Stimulated activated memory B cell treated with anti-CD40 and anti-IgM and Interleukin-4, amounts not matched to agents 10 μg/mL and 1 μg/mL and 100 μg/mL, for 72 hours (primary cell): Measurements from ENCODE around the gene VPS13D.
"Not testable (repeated sequence)": the region's sequence is repeated elsewhere in the genome, so short reads cannot be mapped to it uniquely, and the experiment has no call there.

Source experiments
- ATAC-seq: fragments of 150-1000 bp; cut with Tn5 transposase; 2 replicates; pipeline ENCODE4 v1.10.0; 2021
- H3K27ac Mint-ChIP-seq: one replicate; pipeline ENCODE4 v1.8.0; 2022; ENCODE audit warnings: mild to moderate bottlenecking, mixed read lengths
- H3K27me3 Mint-ChIP-seq: one replicate; pipeline ENCODE4 v1.8.0; 2022; ENCODE audit warnings: mixed read lengths
- H3K36me3 Mint-ChIP-seq: one replicate; pipeline ENCODE4 v1.8.0; 2022; ENCODE audit warnings: mixed read lengths
- H3K4me1 Mint-ChIP-seq: one replicate; pipeline ENCODE4 v1.8.0; 2022; ENCODE audit warnings: mixed read lengths
- H3K4me3 Mint-ChIP-seq: one replicate; pipeline ENCODE4 v1.8.0; 2022; ENCODE audit warnings: mild to moderate bottlenecking, moderate library complexity, mixed read lengths
- H3K9me3 Mint-ChIP-seq: one replicate; pipeline ENCODE4 v1.8.0; 2022; ENCODE audit warnings: mixed read lengths

Gene VPS13D

GRCh38 chr1:12309783-12310742 lies 80.2 kb downstream of the VPS13D start:
- Mint-ChIP-seq H3K27ac (no peak overlapping the region), H3K4me1 (no peaks in the 10 kb centered on the region), H3K9me3 (no peaks in the 10 kb centered on the region), H3K27me3 (no peaks in the 10 kb centered on the region), H3K4me3 (no peak overlapping the region), H3K36me3 (peaks cover 61% of the 10 kb centered on the region)
- no peak for ATAC-seq

GRCh38 chr1:12314333-12314903 lies 84.6 kb downstream of the VPS13D start:
- Mint-ChIP-seq H3K36me3 (peaks cover 42% of the 10 kb centered on the region), H3K27ac (no peak overlapping the region), H3K27me3 (no peaks in the 10 kb centered on the region), H3K4me1 (no peaks in the 10 kb centered on the region), H3K9me3 (no peaks in the 10 kb centered on the region), H3K4me3 (no peak overlapping the region)
- ATAC-seq = no peak

GRCh38 chr1:12315146-12315545 lies 85.3 kb downstream of the VPS13D start:
- H3K27ac Mint-ChIP-seq = no peak overlapping the region
- ATAC-seq = no peak
- no peaks in the 10 kb centered on the region for H3K4me1 Mint-ChIP-seq
- peaks cover 49% of the 10 kb centered on the region for H3K36me3 Mint-ChIP-seq
- H3K9me3 Mint-ChIP-seq = no peaks in the 10 kb centered on the region
- H3K4me3 Mint-ChIP-seq = no peak overlapping the region
- no peaks in the 10 kb centered on the region for H3K27me3 Mint-ChIP-seq

- Mint-ChIP-seq H3K27me3 (no peaks in the 10 kb centered on the region), H3K4me1 (no peaks in the 10 kb centered on the region), H3K4me3 (no peak overlapping the region), H3K9me3 (no peaks in the 10 kb centered on the region), H3K36me3 (peaks cover 49% of the 10 kb centered on the region), H3K27ac (no peak overlapping the region)
- ATAC-seq = no peak
Observed at GRCh38 chr1:12316331-12316730, 86.5 kb downstream of the VPS13D start.

- Mint-ChIP-seq H3K27ac (no peak overlapping the region), H3K4me3 (no peak overlapping the region), H3K27me3 (no peaks in the 10 kb centered on the region), H3K36me3 (peaks cover 73% of the 10 kb centered on the region), H3K9me3 (no peaks in the 10 kb centered on the region), H3K4me1 (no peaks in the 10 kb centered on the region)
- ATAC-seq = no peak
Observed at GRCh38 chr1:12320486-12320885, 90.7 kb downstream of the VPS13D start.

- ATAC-seq = no peak
- no peaks in the 10 kb centered on the region for H3K9me3 Mint-ChIP-seq
- H3K4me1 Mint-ChIP-seq = no peaks in the 10 kb centered on the region
- H3K27me3 Mint-ChIP-seq = no peaks in the 10 kb centered on the region
- peaks cover 59% of the 10 kb centered on the region for H3K36me3 Mint-ChIP-seq
- no peak overlapping the region for H3K4me3 Mint-ChIP-seq
- H3K27ac Mint-ChIP-seq = no peak overlapping the region
Observed at GRCh38 chr1:12324423-12324822, 94.6 kb downstream of the VPS13D start.

- not testable (repeated sequence) for H3K9me3 Mint-ChIP-seq, H3K27me3 Mint-ChIP-seq, H3K4me1 Mint-ChIP-seq, H3K27ac Mint-ChIP-seq, H3K4me3 Mint-ChIP-seq, ATAC-seq
- H3K36me3 Mint-ChIP-seq = peaks cover 53% of the 10 kb centered on the region
Observed at GRCh38 chr1:12324973-12325372, 95.1 kb downstream of the VPS13D start.

GRCh38 chr1:12326986-12327385 lies 97.2 kb downstream of the VPS13D start:
- no peak overlapping the region for H3K4me3 Mint-ChIP-seq
- H3K4me1 Mint-ChIP-seq = no peaks in the 10 kb centered on the region
- no peaks in the 10 kb centered on the region for H3K27me3 Mint-ChIP-seq
- peaks cover 44% of the 10 kb centered on the region for H3K36me3 Mint-ChIP-seq
- no peaks in the 10 kb centered on the region for H3K9me3 Mint-ChIP-seq
- H3K27ac Mint-ChIP-seq = no peak overlapping the region
- ATAC-seq = no peak

GRCh38 chr1:12327566-12327965 lies 97.7 kb downstream of the VPS13D start:
- no peak overlapping the region for H3K27ac Mint-ChIP-seq
- H3K36me3 Mint-ChIP-seq = peaks cover 43% of the 10 kb centered on the region
- no peaks in the 10 kb centered on the region for H3K9me3 Mint-ChIP-seq
- no peaks in the 10 kb centered on the region for H3K27me3 Mint-ChIP-seq
- H3K4me1 Mint-ChIP-seq = no peaks in the 10 kb centered on the region
- ATAC-seq = no peak
- no peak overlapping the region for H3K4me3 Mint-ChIP-seq

GRCh38 chr1:12333036-12333785 lies 103.4 kb downstream of the VPS13D start:
- H3K4me3 Mint-ChIP-seq = no peak overlapping the region
- peaks cover 57% of the 10 kb centered on the region for H3K36me3 Mint-ChIP-seq
- no peak overlapping the region for H3K27ac Mint-ChIP-seq
- ATAC-seq = no peak
- no peaks in the 10 kb centered on the region for H3K9me3 Mint-ChIP-seq
- no peaks in the 10 kb centered on the region for H3K4me1 Mint-ChIP-seq
- H3K27me3 Mint-ChIP-seq = no peaks in the 10 kb centered on the region

- peaks cover 60% of the 10 kb centered on the region for H3K36me3 Mint-ChIP-seq
- no peaks in the 10 kb centered on the region for H3K4me1 Mint-ChIP-seq
- H3K27ac Mint-ChIP-seq = no peak overlapping the region
- H3K27me3 Mint-ChIP-seq = no peaks in the 10 kb centered on the region
- H3K4me3 Mint-ChIP-seq = no peak overlapping the region
- H3K9me3 Mint-ChIP-seq = no peaks in the 10 kb centered on the region
- ATAC-seq = no peak
Observed at GRCh38 chr1:12335815-12336214, 106.0 kb downstream of the VPS13D start.

- Mint-ChIP-seq H3K27me3 (no peaks in the 10 kb centered on the region), H3K36me3 (peaks cover 58% of the 10 kb centered on the region), H3K4me1 (peaks cover 2% of the 10 kb centered on the region), H3K4me3 (no peak overlapping the region), H3K9me3 (no peaks in the 10 kb centered on the region), H3K27ac (no peak overlapping the region)
- ATAC-seq = no peak
Observed at GRCh38 chr1:12336413-12336812, 106.6 kb downstream of the VPS13D start.

GRCh38 chr1:12338017-12338416 lies 108.2 kb downstream of the VPS13D start:
- no peaks in the 10 kb centered on the region for H3K27me3 Mint-ChIP-seq
- peaks cover 64% of the 10 kb centered on the region for H3K36me3 Mint-ChIP-seq
- H3K9me3 Mint-ChIP-seq = no peaks in the 10 kb centered on the region
- H3K4me3 Mint-ChIP-seq = no peak overlapping the region
- peaks cover 16% of the 10 kb centered on the region for H3K4me1 Mint-ChIP-seq
- no peak overlapping the region for H3K27ac Mint-ChIP-seq
- no peak for ATAC-seq

GRCh38 chr1:12338823-12339222 lies 109.0 kb downstream of the VPS13D start:
- no peak overlapping the region for H3K27ac Mint-ChIP-seq
- peaks cover 57% of the 10 kb centered on the region for H3K36me3 Mint-ChIP-seq
- peaks cover 19% of the 10 kb centered on the region for H3K4me1 Mint-ChIP-seq
- no peak overlapping the region for H3K4me3 Mint-ChIP-seq
- no peaks in the 10 kb centered on the region for H3K27me3 Mint-ChIP-seq
- no peaks in the 10 kb centered on the region for H3K9me3 Mint-ChIP-seq
- ATAC-seq = no peak

GRCh38 chr1:12339396-12339795 lies 109.6 kb downstream of the VPS13D start:
- H3K4me3 Mint-ChIP-seq = no peak overlapping the region
- no peaks in the 10 kb centered on the region for H3K9me3 Mint-ChIP-seq
- no peaks in the 10 kb centered on the region for H3K27me3 Mint-ChIP-seq
- no peak for ATAC-seq
- H3K27ac Mint-ChIP-seq = no peak overlapping the region
- H3K4me1 Mint-ChIP-seq = peaks cover 25% of the 10 kb centered on the region
- H3K36me3 Mint-ChIP-seq = peaks cover 52% of the 10 kb centered on the region
